Measurements from ENCODE around the gene TFEB.

- no peak for TF ChIP-seq POLR2A (IDR thresholded peaks at IDR 0.05)
- TF ChIP-seq CTCF (IDR thresholded peaks at IDR 0.05): no peak
Measured at GRCh38 chr6:41699063-41699462, 36.3 kb downstream of the TFEB start.

All from thyroid gland (tissue), 4 donors.